ENCODE results near the gene DMRTA2.

DMRTA2 gene

GRCh38 chr1:50373532-50373931, 49.7 kb downstream of the DMRTA2 start:
- no peak for DNase-seq (ENCODE audit: low read depth)

GRCh38 chr1:50371749-50372148, 51.5 kb downstream of the DMRTA2 start:
- DNase-seq (ENCODE audit: low read depth): no peak

GRCh38 chr1:50369830-50370229, 53.4 kb downstream of the DMRTA2 start:
- DNase-seq (ENCODE audit: low read depth): no peak

GRCh38 chr1:50369008-50369634, 54.1 kb downstream of the DMRTA2 start:
- DNase-seq (ENCODE audit: low read depth): no peak

GRCh38 chr1:50368179-50369007, 54.9 kb downstream of the DMRTA2 start:
- DNase-seq (ENCODE audit: low read depth): no peak

Data from activated T-helper 9 cell treated with anti-CD3 and anti-CD28 coated beads, Interleukin-2, amount 50 U/mL, for 16 hours (primary cell).